GM12873 (cell line): ENCODE measurements around the gene GGCX.

Source experiments
- CTCF ChIP-seq: IDR thresholded peaks from 2 replicates; pipeline ENCODE4 v1.5.1; 2012; ENCODE audit warnings: low read depth, mild to moderate bottlenecking, moderate library complexity, low read length, control low read depth; ENCODE audit not compliant: insufficient read depth; ENCODE audit errors: missing control alignments

The GGCX gene

GRCh38 chr2:85531589-85531988 lies 29.7 kb downstream of the GGCX start:
- no peak for TF ChIP-seq CTCF

- TF ChIP-seq CTCF = no peak
These were observed 31.5 kb downstream of the GGCX start for GRCh38 chr2:85529809-85530208.

GRCh38 chr2:85528355-85528754 lies 32.9 kb downstream of the GGCX start:
- no peak for TF ChIP-seq CTCF

GRCh38 chr2:85527787-85528186 lies 33.5 kb downstream of the GGCX start:
- no peak for TF ChIP-seq CTCF

GRCh38 chr2:85525567-85525966 lies 35.7 kb downstream of the GGCX start:
- TF ChIP-seq CTCF = no peak

DNA sequence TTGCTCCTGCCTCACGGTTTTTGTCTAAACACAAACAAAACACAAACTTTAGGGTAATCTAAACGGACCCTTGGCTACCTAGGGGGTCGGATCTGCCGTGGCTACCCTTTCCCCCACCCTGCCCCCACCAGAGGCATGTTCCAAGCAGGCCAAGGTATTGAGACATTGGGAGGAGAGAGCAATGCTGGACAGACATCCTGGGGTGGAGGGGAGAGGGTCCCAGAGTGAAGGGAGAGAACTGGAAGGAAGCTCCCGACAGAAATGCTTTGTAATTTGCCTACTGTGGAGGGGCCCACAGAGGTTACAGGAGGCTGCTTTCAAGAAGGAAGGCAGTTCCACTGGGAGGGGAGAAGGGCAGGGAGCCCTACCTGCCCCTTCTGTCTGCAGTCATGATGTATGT lies 36.3 kb downstream of the GGCX start:
- TF ChIP-seq CTCF = no peak

DNA sequence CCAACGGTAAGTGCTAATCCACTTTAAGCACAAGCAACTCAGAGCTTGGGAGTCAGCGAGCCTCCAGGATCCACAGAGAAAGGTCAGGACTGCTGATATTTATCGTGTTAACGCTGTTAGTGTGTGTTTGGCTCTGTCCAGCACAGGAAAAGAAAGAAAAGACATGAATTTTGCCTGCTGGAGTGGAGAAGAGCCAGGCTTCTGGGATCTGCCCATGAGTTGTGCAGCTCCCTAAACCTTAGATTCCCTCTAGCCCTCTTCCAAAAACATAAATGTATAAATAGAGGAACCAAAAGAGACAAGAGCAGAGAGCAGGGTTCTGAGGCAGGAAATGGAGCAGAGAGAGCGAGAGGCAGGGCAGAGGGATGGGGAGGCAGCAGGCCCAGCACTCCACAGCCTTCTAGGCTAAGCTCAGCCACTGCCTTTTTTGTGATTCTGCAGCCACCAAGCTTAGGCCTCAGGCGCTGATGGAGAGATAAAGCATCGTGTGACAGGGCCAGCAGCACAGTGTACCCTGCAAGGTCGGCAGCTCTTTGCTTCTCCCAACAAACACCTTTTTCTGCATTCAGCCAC lies 36.9 kb downstream of the GGCX start:
- TF ChIP-seq CTCF = no peak

DNA sequence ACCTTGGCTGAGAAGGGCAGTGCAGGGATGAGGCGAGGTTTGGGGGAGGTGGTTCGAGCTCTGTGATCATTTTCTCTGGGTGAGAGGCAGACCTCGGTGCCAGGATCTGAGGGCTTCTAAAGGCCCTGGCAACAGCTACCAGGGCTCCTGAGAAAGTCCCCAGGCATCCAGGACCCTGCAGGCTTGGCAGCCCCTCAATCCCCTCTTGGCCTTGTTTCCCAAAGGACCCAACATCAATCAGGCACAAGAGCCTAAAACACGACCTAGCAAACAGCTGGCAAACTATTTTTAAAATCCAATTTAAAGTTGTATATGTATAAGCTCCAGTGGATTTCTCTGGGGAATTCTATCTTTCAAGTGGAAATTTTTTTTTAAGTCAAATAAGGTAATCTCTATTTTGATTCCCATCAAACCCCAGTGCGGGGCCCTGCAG lies 37.4 kb downstream of the GGCX start:
- TF ChIP-seq CTCF = no peak
